Astrocyte (in vitro differentiated cells and primary cell): ENCODE data around the gene KRTAP2-4. TPM values are rescaled to one million over a fixed set of nuclear protein-coding genes. Genes with fewer than 3 reads are reported as not detected.
"Not testable (repeated sequence)": the region's sequence is repeated elsewhere in the genome, so short reads cannot be mapped to it uniquely, and the experiment has no call there.

ENCODE experiments used
- DNase-seq: peaks from one replicate; pipeline ENCODE4 v3.0.0-alpha.2; 2010; ENCODE audit warnings: low read depth
- FAIRE-seq: peaks from 2 replicates; lab custom pipeline; 2011; peaks lifted over from hg19 to GRCh38; lab: Jason Lieb, UNC
- H2AFZ ChIP-seq: 2 replicates; pipeline ENCODE4 v1.6.0; 2012; ENCODE audit warnings: low read depth, low read length, inconsistent platforms
- H3K27ac ChIP-seq: 2 replicates; pipeline ENCODE4 v1.5.1; 2011; ENCODE audit warnings: low read depth, low read length, inconsistent platforms
- H3K27me3 ChIP-seq: 2 replicates; pipeline ENCODE4 v1.6.0; 2011; ENCODE audit warnings: low read length, inconsistent platforms; ENCODE audit not compliant: insufficient read depth
- H3K36me3 ChIP-seq: 2 replicates; pipeline ENCODE4 v1.5.1; 2011; ENCODE audit warnings: low read length, inconsistent platforms; ENCODE audit not compliant: insufficient read depth
- H3K4me1 ChIP-seq: 2 replicates; pipeline ENCODE4 v1.5.1; 2011; ENCODE audit warnings: low read length, inconsistent platforms; ENCODE audit not compliant: insufficient read depth
- H3K4me2 ChIP-seq: 2 replicates; pipeline ENCODE4 v1.6.0; 2012; ENCODE audit warnings: low read length, inconsistent platforms
- H3K4me3 ChIP-seq: 2 replicates; pipeline ENCODE4 v1.5.1; 2011; ENCODE audit warnings: low read depth, mild to moderate bottlenecking, low read length, inconsistent platforms; ENCODE audit not compliant: insufficient read depth
- H3K79me2 ChIP-seq: 2 replicates; pipeline ENCODE4 v1.6.0; 2012; ENCODE audit warnings: mild to moderate bottlenecking, low read length, inconsistent platforms; ENCODE audit not compliant: insufficient read depth
- H3K9ac ChIP-seq: 2 replicates; pipeline ENCODE4 v1.6.0; 2012; ENCODE audit warnings: mild to moderate bottlenecking, low read length, inconsistent platforms
- H3K9me3 ChIP-seq: 2 replicates; pipeline ENCODE4 v1.5.1; 2012; ENCODE audit warnings: low read depth, mild to moderate bottlenecking, low read length, inconsistent platforms; ENCODE audit not compliant: insufficient read depth
- H4K20me1 ChIP-seq: 2 replicates; pipeline ENCODE4 v1.6.0; 2012; ENCODE audit warnings: low read length, inconsistent platforms; ENCODE audit not compliant: insufficient read depth
- H3K27ac Mint-ChIP-seq: one replicate; pipeline ENCODE4 v1.8.0; 2021; ENCODE audit warnings: mild to moderate bottlenecking, mixed read lengths; ENCODE audit not compliant: unreplicated experiment
- H3K27me3 Mint-ChIP-seq: one replicate; pipeline ENCODE4 v1.8.0; 2021; ENCODE audit warnings: low read depth, mixed read lengths; ENCODE audit not compliant: unreplicated experiment
- H3K36me3 Mint-ChIP-seq: one replicate; pipeline ENCODE4 v1.8.0; 2021; ENCODE audit warnings: low read depth, mixed read lengths; ENCODE audit not compliant: unreplicated experiment
- H3K4me1 Mint-ChIP-seq: one replicate; pipeline ENCODE4 v1.8.0; 2021; ENCODE audit warnings: low read depth, mixed read lengths; ENCODE audit not compliant: unreplicated experiment
- H3K4me3 Mint-ChIP-seq: one replicate; pipeline ENCODE4 v1.8.0; 2021; ENCODE audit warnings: mild to moderate bottlenecking, moderate library complexity, mixed read lengths; ENCODE audit not compliant: unreplicated experiment
- H3K9me3 Mint-ChIP-seq: one replicate; pipeline ENCODE4 v1.8.0; 2021; ENCODE audit warnings: mild to moderate bottlenecking, mixed read lengths; ENCODE audit not compliant: unreplicated experiment
- CTCF ChIP-seq: IDR thresholded peaks from 2 replicates; pipeline ENCODE4 v1.5.1; 2011; ENCODE audit warnings: low read depth, mild to moderate bottlenecking, inconsistent platforms, low read length, moderate library complexity; ENCODE audit not compliant: insufficient read depth
- EZH2 ChIP-seq: IDR thresholded peaks from 2 replicates; pipeline ENCODE4 v1.6.1; 2012; ENCODE audit warnings: mild to moderate bottlenecking, low read length, inconsistent platforms; ENCODE audit not compliant: insufficient read depth
- total RNA-seq: library from RNA; stranded (reverse); gene quantifications from 2 replicates; pipeline ENCODE4 v1.2.1, GENCODE V29; 2021

The KRTAP2-4 gene
- total RNA-seq, 1 donor from 2014 or later, result not detected

- peaks cover 29% of the 10 kb centered on the region for H3K4me1 Mint-ChIP-seq
Measured at GRCh38 chr17:41103896-41104295, 38.2 kb upstream of the KRTAP2-4 start.

GRCh38 chr17:41101586-41102259 is 36.0 kb upstream of the KRTAP2-4 start, which contains the start of gene KRTAP4-16:
Gene KRTAP4-16 (minus strand): TSS chr17:41102209. CDS start chr17:41102209, 0 bp downstream.
- Histone ChIP-seq H2AFZ (no peak within 1 kb of the TSS), H3K27me3 (no peaks in the 10 kb centered on the region), H4K20me1 (no peaks in the 10 kb centered on the region), H3K9ac (no peak within 1 kb of the TSS), H3K4me3 (no peak within 1 kb of the TSS), H3K4me1 (peaks cover 8% of the 10 kb centered on the region), H3K4me2 (peak within 1 kb of the TSS; percentile 30), H3K9me3 (no peaks in the 10 kb centered on the region), H3K79me2 (no peaks in the 10 kb centered on the region), H3K36me3 (no peaks in the 10 kb centered on the region), H3K27ac (peak within 1 kb of the TSS; percentile 17)
- FAIRE-seq (no peak), DNase-seq (no peak)
- H3K27ac Mint-ChIP-seq, result peak within 1 kb of the TSS; percentile 18
- H3K27me3 Mint-ChIP-seq, result no peaks in the 10 kb centered on the region
- TF ChIP-seq CTCF (no peak), EZH2 (no peak)
- no peak within 1 kb of the TSS for H3K4me3 Mint-ChIP-seq
- peaks cover 40% of the 10 kb centered on the region for H3K4me1 Mint-ChIP-seq
- H3K36me3 Mint-ChIP-seq, result no peaks in the 10 kb centered on the region
- H3K9me3 Mint-ChIP-seq, result no peaks in the 10 kb centered on the region

More at GRCh38 chr17:41103896-41104295, 38.2 kb upstream of the KRTAP2-4 start:
- DNase-seq, result no peak
- Histone ChIP-seq H3K4me3 (no peak overlapping the region), H3K36me3 (no peaks in the 10 kb centered on the region), H3K27me3 (no peaks in the 10 kb centered on the region), H3K4me2 (no peak overlapping the region), H4K20me1 (no peaks in the 10 kb centered on the region), H3K27ac (no peak overlapping the region), H3K9ac (no peak overlapping the region), H3K4me1 (peaks cover 5% of the 10 kb centered on the region), H3K79me2 (no peaks in the 10 kb centered on the region), H3K9me3 (no peaks in the 10 kb centered on the region), H2AFZ (no peak overlapping the region)
- Mint-ChIP-seq H3K4me3 (no peak overlapping the region), H3K9me3 (no peaks in the 10 kb centered on the region), H3K27ac (peak overlapping the region; percentile 79), H3K27me3 (no peaks in the 10 kb centered on the region), H3K36me3 (no peaks in the 10 kb centered on the region)
- no peak for FAIRE-seq
- TF ChIP-seq CTCF (no peak), EZH2 (no peak)

GRCh38 chr17:41099682-41100480 is 34.2 kb upstream of the KRTAP2-4 start:
- FAIRE-seq (peak; percentile 80), DNase-seq (peak; percentile 40)
- H3K4me3 ChIP-seq, H3K4me3 Mint-ChIP-seq, H3K4me1 ChIP-seq, H3K36me3 Mint-ChIP-seq, H3K36me3 ChIP-seq, H3K9me3 Mint-ChIP-seq, H3K79me2 ChIP-seq, H3K9ac ChIP-seq, H3K4me2 ChIP-seq, H2AFZ ChIP-seq, H3K9me3 ChIP-seq, H3K27me3 ChIP-seq, H3K27me3 Mint-ChIP-seq, H4K20me1 ChIP-seq: not testable (repeated sequence)
- H3K4me1 Mint-ChIP-seq, result peaks cover 30% of the 10 kb centered on the region
- peak overlapping the region; percentile 59 for H3K27ac Mint-ChIP-seq
- peak overlapping the region; percentile 25 for H3K27ac ChIP-seq
